Breast epithelium (tissue), 4 donors: ENCODE results near the gene SUCLG2. TPM values are rescaled to one million over a fixed set of nuclear protein-coding genes. Genes with fewer than 3 reads are reported as not detected.
A peak's percentile ranks its signal among the peaks of the same experiment; 100 is the strongest.

ENCODE experiments used
- DNase-seq, 2 donors: peaks; one replicate each; pipeline ENCODE4 v3.0.0-alpha.2; 2019; ENCODE audit warnings: low spot score in 2 of 2
- H3K27ac ChIP-seq, 2 donors: fragments of 200-600 bp; sonication (generic) in 1 of 2; one replicate each; pipeline ENCODE4 v1.5.1; 2016 to 2019; ENCODE audit warnings: mild to moderate bottlenecking in 1 of 2
- H3K27me3 ChIP-seq, 2 donors: fragments of 200-600 bp; sonication (generic) in 1 of 2; one replicate each; pipeline versions ENCODE4 v1.5.1 to v1.6.0; 2017 to 2019; ENCODE audit warnings: control low read depth in 1 of 2, mild to moderate bottlenecking in 1 of 2
- H3K36me3 ChIP-seq: fragments of 200-600 bp; one replicate; pipeline ENCODE4 v1.5.1; 2019
- H3K4me1 ChIP-seq, 2 donors: fragments of 200-600 bp; sonication (generic); one replicate each; pipeline ENCODE4 v1.5.1; 2016 to 2019; ENCODE audit warnings: control low read depth in 1 of 2
- H3K4me3 ChIP-seq, 3 donors: fragments of 200-600 bp; sonication (generic); 1 replicate in 2 of 3; 2 replicates in 1 of 3; pipeline ENCODE4 v1.5.1; 2016 to 2019; ENCODE audit warnings: mild to moderate bottlenecking in 3 of 3, moderate library complexity in 2 of 3
- H3K9me3 ChIP-seq, 2 donors: fragments of 200-600 bp; sonication (generic) in 1 of 2; one replicate each; pipeline ENCODE4 v1.5.1; 2016 to 2019; ENCODE audit warnings: control low read depth in 1 of 2
- POLR2A ChIP-seq: fragments of 450-650 bp; IDR thresholded peaks from one replicate; pipeline ENCODE4 v1.6.1; 2016; ENCODE audit warnings: antibody characterized with exemption, mild to moderate bottlenecking, moderate library complexity
- POLR2AphosphoS5 ChIP-seq, 3 donors: sonication (generic); formaldehyde crosslinking; IDR thresholded peaks; one replicate each; pipeline ENCODE4 v1.6.1; 2017; ENCODE audit warnings: antibody characterized with exemption in 3 of 3
- intact Hi-C: fragments of 100-400 bp; cut with DNase I; formaldehyde crosslinking; loops from one replicate; pipeline ENCODE4 v1.15.1; 2023; ENCODE audit warnings: low total_unique reads
- total RNA-seq, 3 donors: library from RNA; depleted of rRNA; stranded (reverse); fragments of >200 nt; gene quantifications; one replicate each; pipeline ENCODE4 v1.1.0, GENCODE V29; 2016
- TF ChIP-seq, protein P1 (sequence below), 3 donors: fragments of 450-650 bp; IDR thresholded peaks; one replicate each; pipeline ENCODE4 v1.5.1; 2016 to 2017; ENCODE audit warnings: antibody characterized with exemption in 3 of 3, mild to moderate bottlenecking in 3 of 3, moderate library complexity in 3 of 3

Gene SUCLG2
- total RNA-seq, 3 donors from 2014 or later: 45.9 to 58.1 (median 52.8) TPM

DNA sequence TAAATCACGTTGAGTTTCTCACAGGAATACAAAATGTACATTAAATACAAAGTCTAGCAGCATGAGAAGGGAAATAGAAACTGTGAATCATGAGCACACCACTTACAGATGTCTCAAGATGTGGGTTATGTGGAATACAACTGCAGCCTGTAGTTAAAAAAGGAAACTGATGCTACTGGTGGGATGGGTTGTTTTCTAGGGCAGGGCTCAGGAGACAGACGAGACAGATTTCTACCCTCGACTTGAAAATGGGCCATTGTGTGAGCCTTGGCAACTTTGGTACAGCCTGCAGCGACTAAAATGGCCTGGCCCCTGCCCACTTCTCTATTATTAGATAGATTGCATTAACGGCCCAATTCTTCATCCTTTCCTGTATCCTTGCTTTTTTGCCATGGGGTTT lies 293.1 kb downstream of the SUCLG2 start:
- DNase-seq: no peak
- Histone ChIP-seq H3K27ac (no peak overlapping the region), H3K27me3 (no peaks in the 10 kb centered on the region), H3K4me3 (no peak overlapping the region), H3K4me1 (no peaks in the 10 kb centered on the region), H3K36me3 (no peaks in the 10 kb centered on the region), H3K9me3 (no peaks in the 10 kb centered on the region)
- TF ChIP-seq, protein P1, sequence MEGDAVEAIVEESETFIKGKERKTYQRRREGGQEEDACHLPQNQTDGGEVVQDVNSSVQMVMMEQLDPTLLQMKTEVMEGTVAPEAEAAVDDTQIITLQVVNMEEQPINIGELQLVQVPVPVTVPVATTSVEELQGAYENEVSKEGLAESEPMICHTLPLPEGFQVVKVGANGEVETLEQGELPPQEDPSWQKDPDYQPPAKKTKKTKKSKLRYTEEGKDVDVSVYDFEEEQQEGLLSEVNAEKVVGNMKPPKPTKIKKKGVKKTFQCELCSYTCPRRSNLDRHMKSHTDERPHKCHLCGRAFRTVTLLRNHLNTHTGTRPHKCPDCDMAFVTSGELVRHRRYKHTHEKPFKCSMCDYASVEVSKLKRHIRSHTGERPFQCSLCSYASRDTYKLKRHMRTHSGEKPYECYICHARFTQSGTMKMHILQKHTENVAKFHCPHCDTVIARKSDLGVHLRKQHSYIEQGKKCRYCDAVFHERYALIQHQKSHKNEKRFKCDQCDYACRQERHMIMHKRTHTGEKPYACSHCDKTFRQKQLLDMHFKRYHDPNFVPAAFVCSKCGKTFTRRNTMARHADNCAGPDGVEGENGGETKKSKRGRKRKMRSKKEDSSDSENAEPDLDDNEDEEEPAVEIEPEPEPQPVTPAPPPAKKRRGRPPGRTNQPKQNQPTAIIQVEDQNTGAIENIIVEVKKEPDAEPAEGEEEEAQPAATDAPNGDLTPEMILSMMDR (IDR thresholded peaks at IDR 0.05): no peak
- TF ChIP-seq POLR2A (no peak), POLR2AphosphoS5 (IDR thresholded peaks at IDR 0.05) (no peak)
- intact Hi-C loops: no loop called here

DNA sequence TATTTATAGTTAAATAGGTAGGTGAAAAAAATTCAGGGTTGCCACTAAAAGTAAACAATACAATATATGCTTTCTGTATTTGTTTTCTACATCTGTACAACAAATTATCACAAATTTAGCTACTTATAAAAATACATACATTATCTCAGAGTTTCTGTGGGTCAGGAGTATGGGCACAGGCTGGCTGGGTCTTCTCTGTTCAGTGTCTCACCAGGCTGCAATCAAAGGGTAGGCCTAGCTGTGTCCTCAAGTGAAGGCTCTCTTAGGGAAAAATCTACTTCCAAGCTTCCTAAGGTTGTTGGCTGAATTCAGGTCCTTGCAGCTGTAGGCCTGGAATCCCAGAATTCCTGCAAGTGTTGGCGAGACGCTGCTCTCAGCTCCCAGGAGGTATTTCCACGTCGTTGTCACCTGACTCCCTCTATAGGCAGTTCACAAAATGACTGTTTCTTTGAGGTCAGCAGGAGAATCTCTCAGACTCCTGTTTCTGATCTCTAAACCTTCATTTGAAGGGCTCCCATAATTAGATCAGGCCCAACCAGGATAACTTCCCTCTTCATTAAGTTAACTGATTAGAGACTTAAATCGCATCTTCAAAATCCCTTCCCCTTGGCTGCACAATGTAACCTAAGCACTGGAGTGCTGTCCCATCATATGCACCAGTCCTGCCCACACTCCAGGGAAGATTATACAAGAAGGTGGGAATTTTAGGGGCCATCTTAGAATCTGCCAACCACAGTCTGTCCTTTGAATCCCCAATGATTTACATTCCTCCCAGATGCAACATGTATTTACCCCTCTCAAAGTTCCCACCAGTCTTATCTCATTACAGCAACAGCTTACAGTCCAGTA lies 296.6 kb downstream of the SUCLG2 start:
- intact Hi-C loops: no loop called here
- Histone ChIP-seq H3K27me3 (no peaks in the 10 kb centered on the region), H3K36me3 (no peaks in the 10 kb centered on the region), H3K27ac (no peak overlapping the region), H3K4me1 (no peaks in the 10 kb centered on the region), H3K9me3 (no peaks in the 10 kb centered on the region), H3K4me3 (no peak overlapping the region)
- TF ChIP-seq, protein P1 (IDR thresholded peaks at IDR 0.05): peak in 1 of 3 donors; percentile 41
- no peak for TF ChIP-seq POLR2AphosphoS5 (IDR thresholded peaks at IDR 0.05)
- DNase-seq: no peak

DNA sequence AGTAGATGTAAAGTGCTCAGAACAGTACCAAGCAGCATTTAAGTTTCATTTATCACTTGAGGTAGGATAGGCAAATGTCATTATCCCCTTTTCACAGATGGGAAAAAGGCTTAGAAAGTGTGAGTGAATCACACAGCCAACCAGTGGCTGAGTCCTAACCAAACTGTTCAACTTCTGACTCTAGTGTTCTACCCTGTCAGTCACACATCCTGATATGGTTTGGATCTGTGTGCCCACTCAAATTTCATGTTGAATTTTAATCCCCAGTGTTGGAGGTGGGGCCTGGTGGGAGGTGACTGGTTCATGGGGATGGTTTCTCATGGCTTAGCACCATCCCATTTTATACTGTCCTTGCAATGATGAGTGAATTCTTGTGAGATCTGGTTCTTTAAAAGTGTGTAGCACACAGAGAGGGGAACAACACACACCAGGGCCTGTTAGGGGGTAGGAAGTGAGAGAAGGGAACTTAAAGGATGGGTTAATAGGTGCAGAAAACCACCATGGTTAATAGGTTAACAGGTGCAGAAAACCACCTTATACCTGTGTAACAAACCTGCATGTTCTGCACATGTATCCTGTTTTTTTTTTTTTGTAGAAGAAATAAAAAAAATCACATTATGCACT lies 304.7 kb downstream of the SUCLG2 start:
- no peaks in the 10 kb centered on the region for H3K36me3 ChIP-seq
- intact Hi-C loops: no loop called here
- H3K9me3 ChIP-seq: peaks cover 3 to 5% of the 10 kb centered on the region in 2 donors
- TF ChIP-seq POLR2A: no peak
- H3K27ac ChIP-seq: no peak overlapping the region
- H3K27me3 ChIP-seq: no peaks in the 10 kb centered on the region
- no peak overlapping the region for H3K4me3 ChIP-seq
- no peak for DNase-seq
- H3K4me1 ChIP-seq: no peaks in the 10 kb centered on the region

DNA sequence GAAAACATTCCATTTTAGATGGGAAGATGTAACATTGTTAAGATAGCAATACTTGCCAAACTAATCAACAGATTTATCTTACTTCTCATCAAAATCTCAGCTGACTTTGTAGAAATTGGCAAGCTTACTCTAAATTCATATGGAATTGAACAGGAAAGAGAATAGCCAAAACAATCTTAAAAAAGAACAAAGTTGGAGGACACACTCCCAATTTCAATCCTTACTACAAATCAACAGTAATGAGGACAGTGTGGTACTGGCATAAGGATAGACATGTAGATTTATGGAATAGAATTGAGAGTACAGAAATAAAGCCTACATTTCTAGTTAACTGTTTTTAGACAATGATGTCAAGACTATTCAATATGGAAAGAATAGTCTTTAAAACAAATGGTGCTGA lies 308.3 kb downstream of the SUCLG2 start:
- Histone ChIP-seq H3K27ac (no peak overlapping the region), H3K9me3 (peaks cover 3 to 5% of the 10 kb centered on the region in 2 donors), H3K4me1 (no peaks in the 10 kb centered on the region), H3K27me3 (no peaks in the 10 kb centered on the region), H3K4me3 (no peak overlapping the region), H3K36me3 (no peaks in the 10 kb centered on the region)
- intact Hi-C loops: no loop called here
- DNase-seq: no peak
- TF ChIP-seq, protein P1 (IDR thresholded peaks at IDR 0.05): no peak
- no peak for TF ChIP-seq POLR2AphosphoS5 (IDR thresholded peaks at IDR 0.05)
- no peak for TF ChIP-seq POLR2A

DNA sequence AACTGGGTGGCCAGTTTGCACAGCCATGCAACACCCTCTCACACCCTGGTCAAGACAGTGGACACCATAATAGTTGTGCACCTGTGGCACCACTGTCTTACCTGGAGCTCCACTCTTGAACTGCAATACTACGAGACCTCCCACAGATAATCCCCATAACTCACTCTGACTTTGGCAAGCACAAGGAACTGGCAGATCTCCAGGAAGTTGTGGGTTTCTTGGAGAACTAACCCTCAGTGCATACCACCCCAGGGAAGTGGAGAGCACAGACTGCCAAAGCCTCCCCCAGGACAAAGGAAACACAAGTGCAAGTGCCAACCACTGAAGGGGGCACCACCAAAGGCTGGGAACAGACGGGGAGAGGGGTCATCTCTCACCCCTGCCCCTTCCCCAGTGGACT lies 318.6 kb downstream of the SUCLG2 start:
- DNase-seq: no peak
- Histone ChIP-seq H3K9me3 (peaks cover 0 to 41% of the 10 kb centered on the region in 2 donors), H3K36me3 (no peaks in the 10 kb centered on the region), H3K27me3 (no peaks in the 10 kb centered on the region), H3K4me1 (no peaks in the 10 kb centered on the region), H3K4me3 (no peak overlapping the region), H3K27ac (no peak overlapping the region)
- no peak for TF ChIP-seq POLR2AphosphoS5 (IDR thresholded peaks at IDR 0.05)
- TF ChIP-seq, protein P1 (IDR thresholded peaks at IDR 0.05): no peak
- TF ChIP-seq POLR2A: no peak
- intact Hi-C loops: no loop called here
